Activated CD4-positive, CD25-positive, alpha-beta regulatory T cell treated with anti-CD3 and anti-CD28 coated beads, Interleukin-2, amount 50 U/mL, for 16 hours (primary cell): ENCODE measurements around the gene SPOCK3.
"Not testable (repeated sequence)": the region's sequence is repeated elsewhere in the genome, so short reads cannot be mapped to it uniquely, and the experiment has no call there.

Source experiments
- DNase-seq: peaks from one replicate; pipeline ENCODE4 v3.0.0-alpha.2; 2020; ENCODE audit warnings: low read depth, low spot score

Gene SPOCK3

DNA sequence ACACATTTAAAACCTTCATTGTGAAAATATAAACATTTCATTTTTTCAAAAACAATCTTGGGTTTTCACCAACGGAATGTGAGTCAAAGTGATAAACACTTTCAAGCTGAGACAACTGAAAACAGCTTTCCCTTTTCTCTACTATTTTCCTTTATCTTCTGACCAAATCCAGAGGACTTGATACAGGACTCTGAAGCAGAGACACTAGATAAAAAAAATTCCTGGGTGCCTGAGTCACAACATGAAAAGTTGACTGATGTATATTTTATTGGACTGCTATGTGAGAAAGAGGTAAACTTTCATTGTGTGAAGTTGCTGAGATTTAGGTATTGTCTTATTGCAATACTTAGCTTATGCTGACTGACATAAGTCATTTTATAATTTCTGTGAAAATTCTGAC lies 411.2 kb downstream of the SPOCK3 start:
- DNase-seq, result no peak

DNA sequence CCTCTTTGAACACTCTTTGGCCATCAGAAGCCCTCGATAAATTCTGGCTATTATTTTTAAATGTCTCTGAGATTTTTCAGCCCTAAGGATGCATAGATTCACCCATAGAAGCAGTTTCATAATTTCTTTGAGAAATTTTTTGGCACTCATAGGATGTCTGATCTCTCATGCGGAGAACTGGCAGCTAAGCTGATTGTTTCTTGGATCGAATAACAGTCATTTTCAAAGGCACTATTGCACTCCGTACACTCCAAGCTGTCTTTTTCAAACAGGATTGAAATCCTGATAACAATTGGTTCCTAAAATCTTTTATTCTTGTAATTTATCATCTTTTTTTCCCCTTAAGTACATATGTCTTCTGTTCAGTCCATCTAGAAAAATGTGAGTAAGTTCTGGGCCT lies 411.9 kb downstream of the SPOCK3 start:
- DNase-seq, result no peak

DNA sequence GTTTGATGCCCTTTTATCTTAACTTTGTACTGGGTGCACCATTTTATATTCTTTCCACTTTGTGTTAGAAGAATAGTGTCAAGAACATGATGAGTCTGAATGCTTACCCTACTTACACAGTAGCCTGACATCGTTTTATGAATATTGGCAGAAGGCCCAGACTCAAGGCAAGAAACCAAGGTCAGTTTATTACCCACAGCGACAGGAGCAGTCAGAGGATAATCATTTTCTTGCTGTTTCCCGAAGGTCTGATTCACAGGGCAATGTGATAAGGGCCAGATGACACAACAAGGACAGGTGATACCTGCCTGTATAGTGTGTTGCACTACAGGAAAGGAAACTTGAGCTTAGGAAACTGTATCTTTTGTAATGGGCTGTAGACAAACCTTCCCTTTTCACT lies 417.4 kb downstream of the SPOCK3 start:
- no peak for DNase-seq

DNA sequence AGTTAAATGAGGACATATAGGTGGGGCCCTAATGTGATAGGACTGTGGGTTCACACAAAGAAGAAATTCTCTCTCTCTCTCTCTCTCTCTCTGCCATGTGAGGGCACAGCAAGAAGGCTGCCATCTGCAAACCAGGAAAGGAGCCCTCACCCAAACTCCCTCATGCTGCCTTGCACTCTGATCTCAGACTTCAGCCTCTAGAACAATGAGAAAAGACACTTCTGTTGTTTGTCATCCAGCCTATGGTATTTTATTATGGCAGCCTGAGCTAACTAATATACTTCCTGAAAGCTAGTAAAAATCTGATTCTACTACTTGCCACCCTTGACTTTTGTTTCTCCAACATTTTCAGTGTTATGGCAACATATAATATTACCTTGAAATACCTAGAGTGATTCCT lies 425.9 kb downstream of the SPOCK3 start:
- no peak for DNase-seq

DNA sequence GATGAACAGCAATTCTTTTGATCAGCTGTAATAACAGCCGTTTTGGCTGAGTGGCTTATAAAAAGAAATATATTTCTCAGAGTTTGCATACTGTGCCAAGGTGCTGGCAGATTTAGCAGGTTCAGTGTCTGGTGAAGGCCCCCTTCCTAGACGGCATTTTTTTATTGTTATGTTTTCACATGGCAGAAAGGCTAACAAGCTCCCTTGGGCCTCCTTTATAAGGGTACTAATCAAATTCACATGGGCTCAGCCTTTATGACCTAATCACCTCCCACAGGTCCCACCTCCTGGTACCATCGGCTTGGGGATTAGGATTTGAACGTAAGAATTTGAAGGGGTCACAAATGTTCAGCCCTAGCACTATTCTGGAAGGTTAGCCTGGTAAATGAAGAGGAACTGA lies 431.9 kb downstream of the SPOCK3 start:
- DNase-seq, result no peak

DNA sequence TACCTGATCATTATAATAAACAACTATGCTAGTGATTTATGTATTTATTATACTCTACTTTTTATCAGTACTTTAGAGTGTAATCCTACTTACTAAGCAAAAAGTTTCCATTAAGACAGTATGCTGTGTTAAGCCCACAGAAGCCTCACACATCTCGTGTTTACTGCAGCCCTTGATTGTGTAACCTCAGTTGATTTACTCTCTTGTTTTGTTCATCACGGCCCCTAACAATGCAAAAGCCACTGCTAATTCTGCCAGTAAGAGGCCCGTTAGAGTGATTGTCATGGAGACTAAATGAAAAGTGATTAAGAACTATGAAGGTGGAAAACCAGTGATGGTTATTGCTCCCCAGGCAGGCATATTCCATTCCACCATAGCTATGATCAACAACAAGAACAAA lies 436.2 kb downstream of the SPOCK3 start:
- DNase-seq, result no peak

DNA sequence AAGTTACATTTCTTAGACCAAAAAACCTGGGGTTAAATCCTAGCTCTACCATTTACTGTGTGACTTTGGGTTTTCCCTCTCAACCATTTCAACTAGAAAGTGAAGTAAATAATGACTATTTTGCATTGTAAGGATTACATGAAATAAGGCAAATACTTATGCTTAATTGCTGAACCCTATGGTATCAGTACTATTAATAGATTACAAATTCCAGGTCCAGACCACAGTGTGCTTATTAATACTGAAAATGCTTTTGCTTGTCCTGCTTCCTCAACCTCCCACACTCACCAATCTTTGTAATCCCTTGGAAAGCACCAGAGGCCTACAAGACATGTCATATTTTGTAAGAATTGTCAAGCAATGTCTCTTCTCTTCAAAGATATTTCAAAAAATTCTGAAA lies 456.5 kb downstream of the SPOCK3 start:
- DNase-seq, result no peak

DNA sequence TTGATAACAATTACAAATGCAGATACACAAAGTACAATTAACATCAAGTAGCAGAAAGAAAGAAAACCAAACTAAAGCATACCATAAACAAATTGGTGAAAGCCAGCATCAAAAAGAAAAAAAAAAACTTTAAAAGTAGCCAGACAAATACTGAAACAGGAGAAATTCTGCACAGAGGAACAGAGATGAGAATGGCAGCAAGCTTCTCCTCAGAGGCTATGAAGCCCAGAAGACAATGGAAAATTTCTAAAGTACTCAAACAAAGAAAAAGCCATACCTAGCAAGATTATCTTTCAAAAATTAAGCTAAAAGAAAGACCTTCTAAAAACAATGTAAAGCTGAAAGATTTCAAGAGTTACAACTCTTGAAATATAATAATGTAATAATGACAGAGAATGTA lies 471.3 kb downstream of the SPOCK3 start:
- no peak for DNase-seq

DNA sequence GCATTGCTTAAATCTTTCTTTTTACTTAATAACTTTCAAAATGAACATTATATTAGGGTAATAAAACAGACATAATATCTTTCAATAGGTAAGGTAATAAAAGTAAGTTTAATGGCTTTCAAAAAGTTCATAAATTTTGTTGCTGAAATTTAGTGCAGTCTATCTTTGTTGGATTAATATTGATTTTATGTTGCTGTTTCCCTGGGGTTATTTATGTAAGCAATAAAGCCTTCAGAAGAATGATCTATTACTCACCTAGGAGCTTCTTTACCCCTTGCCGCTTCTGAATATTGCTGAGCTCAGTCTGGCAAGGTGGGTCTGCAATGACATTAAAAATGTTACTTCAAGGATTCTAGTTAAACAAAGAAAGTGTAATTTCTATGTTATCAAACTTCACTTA lies 492.6 kb downstream of the SPOCK3 start:
- no peak for DNase-seq

DNA sequence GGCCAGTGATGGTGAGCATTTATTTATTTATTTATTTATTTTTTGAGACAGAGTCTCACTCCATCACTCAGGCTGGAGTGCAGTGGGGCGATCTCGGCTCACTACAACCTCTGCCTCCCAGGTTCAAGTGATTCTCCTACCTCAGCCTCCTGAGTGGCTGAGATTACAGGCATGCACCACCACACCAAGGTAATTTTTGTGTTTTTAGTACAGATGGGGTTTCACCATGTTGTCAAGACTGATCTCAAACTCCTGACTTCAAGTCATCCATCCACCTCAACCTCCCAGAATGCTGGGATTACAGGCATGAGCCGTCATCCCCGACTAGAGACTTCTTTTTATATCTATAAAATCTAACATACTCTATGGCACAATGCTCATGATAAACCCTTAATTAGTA lies 495.1 kb downstream of the SPOCK3 start:
- DNase-seq, result not testable (repeated sequence)

DNA sequence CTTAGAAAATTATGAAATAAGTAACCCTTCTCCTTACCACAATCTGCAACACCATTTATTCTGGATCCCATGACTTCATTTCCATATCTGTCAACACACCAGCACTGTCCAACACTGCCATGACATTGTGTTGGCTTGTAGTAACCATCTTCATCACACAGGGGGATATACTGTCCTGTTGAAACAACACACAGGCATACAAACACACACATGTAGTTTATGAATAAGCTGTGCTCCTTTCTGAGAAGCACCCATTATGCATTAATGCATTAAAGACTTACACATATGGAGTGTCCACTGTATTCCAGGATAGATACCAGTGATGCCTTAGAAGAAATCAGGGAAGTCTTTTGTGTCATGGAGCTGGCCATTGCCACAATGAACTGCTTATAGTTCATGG lies 496.9 kb downstream of the SPOCK3 start:
- DNase-seq, result no peak

DNA sequence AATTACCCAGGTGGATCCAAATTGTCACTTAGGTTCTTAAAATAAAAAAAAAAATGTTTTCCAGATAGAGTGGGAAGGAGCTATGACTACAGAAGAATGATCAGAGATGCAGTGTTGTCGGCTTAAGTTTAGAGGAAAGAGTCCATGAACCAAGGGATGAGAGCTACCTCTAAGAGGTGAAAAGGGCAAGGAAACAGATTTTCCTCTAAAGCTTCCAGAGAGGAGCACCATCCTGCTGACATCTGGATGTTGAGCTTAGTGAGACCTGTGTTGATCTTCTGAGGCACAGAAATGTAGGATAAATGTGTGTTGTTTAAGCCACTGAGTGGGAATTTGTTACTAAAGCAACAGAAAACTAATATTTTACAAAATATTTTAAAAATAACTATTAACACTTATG lies 498.7 kb downstream of the SPOCK3 start:
- DNase-seq, result no peak

DNA sequence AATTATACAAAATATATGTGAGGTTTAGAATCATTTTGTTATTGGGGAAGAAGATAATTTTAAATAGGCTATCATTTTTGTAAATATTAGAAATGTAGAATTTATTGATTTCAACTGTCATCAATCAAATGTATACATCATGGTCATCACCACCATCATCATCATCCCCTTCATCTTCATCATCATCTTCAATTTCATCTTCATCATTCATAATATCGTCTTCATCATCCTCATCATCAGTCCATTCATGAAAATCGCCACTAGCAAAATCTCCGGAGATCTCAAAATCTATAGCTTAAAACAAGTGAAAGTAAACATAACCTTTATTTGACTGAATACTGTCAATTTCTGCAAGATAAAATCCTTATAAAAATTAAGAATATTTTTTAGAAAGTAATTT lies 499.5 kb downstream of the SPOCK3 start:
- no peak for DNase-seq

DNA sequence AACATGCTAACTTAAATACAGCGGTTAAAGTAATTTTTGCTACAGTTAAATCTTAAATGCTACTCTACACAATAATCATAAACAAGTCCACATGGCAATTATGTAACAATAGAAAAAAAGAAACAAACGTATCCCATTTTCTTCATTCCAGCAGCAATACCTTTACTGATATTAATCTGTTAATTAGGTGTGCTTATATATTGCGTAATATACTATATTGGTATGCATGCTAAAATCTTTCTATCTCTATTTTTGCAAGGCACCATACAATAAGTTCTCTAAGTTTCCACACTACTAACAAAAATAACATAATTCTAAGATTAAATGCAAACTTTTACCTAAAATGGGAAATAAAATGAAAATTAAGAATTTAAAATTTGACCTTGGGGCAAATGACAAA lies 500.6 kb downstream of the SPOCK3 start:
- no peak for DNase-seq

DNA sequence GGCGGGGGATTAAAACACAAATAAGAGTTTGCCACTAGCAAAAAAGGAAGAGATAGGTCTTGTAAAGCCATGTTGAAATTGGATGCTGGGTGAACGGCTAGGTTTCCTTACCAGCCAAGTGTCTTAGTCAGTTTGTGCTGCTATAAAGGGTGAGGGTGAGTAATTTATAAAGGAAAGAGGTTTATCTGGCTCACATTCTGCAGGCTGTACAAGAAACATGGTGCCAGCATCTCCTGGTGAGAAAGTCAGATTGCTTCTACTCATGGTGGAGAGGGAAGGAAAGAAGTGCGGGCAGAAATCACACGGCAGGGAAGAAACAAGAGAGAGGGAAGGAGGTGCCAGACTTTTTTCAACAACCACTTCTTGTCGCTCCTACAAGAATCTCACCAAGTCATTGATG lies 507.5 kb downstream of the SPOCK3 start:
- no peak for DNase-seq

DNA sequence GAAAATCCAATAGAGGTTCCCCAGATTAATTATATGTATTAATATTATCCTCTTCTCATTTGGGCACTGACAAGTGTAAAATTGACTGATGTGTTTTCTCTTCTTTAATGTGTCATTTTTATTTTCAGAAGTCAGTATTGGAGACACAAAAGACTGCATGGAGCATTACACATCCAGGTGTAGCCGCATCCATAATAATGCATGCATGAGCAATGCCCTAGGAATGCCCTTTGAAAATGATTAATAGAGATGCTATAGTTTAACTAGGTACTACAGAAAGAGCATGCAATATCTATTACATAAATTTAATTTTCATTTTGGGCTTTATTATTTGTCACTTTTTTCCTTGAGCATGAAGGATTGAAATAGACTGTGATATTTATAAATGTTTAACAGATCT lies 509.9 kb downstream of the SPOCK3 start:
- DNase-seq, result no peak

DNA sequence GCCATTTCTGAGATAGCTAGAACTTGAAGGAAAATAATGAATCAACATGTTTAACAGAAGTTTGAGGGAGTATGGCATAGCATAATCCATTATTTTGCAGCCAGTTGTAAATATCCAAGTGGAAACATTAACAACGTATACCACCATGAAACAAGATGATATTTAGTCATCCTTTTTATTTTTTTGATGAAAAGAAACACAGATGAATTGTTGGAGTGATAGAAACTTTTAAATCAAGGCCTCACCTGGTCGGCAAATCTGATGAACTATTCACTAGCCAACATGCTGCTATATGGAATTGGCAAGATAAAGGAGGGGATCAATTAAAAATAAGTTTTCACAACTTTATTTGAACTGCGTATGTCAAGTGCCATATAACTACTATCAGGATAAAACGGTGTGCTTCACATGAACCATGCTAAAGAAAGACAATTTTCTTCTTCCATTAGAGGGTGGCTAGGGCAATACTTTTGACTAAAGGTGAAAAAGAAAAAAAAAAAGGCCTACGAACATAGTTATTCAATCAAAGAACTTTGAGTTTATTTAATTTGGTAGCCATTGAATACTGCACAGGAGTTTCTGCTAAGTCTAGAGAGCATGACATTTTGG lies 510.7 kb downstream of the SPOCK3 start:
- DNase-seq, result no peak

DNA sequence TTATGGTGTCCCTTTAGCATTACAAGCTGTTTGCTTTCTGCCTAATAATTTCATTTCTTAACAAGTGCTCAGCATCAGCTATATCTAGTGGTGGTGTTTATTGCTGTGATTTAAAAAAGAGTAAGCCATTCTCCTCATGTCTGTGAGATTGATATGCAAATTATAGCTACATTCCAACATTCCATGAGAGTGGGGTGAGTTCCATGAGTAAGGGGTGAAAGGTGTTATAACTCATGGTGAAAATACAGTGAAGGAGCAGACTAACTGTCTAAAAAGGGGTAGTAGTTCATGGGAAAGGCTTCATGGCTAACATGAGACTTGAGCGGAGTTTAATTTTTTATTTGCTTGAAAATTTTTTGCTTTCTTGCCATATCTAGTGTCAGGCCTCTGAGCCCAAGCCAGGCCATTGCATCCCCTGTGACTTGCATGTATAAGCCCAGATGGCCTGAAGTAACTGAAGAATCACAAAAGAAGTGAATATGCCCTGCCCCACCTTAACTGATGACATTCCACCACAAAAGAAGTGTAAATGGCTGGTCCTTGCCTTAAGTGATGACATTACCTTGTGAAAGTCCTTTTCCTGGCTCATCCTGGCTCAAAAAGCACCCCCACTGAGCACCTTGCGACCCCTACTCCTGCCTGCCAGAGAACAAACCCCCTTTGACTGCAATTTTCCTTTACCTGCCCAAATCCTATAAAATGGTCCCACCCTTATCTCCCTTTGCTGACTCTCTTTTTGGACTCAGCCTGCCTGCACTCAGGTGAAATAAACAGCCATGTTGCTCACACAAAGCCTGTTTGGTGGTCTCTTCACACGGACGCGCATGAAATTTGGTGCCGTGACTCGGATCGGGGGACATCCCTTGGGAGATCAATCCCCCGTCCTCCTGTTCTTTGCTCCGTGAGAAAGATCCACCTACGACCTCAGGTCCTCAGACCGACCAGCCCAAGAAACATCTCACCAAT lies 518.3 kb downstream of the SPOCK3 start:
- DNase-seq, result not testable (repeated sequence)

DNA sequence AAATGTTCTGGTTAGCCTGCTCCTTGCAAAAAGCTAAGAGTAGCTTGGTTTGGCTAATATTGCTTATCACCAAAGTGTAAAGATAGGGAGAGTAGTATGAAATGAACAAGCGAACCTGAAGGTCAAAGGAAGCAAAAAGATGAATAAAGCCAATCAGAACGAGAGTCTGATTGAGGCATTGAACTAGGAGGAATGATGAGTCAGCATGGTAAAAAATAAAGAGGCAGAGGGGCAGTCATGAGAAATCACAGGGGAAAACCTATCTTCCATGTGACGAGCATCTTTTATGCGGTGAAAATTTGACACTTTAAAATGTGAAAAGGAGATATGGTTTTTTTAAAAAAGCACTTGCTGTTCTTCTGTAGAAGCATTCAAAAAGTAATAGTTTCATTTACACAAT lies 533.7 kb downstream of the SPOCK3 start:
- DNase-seq, result no peak

DNA sequence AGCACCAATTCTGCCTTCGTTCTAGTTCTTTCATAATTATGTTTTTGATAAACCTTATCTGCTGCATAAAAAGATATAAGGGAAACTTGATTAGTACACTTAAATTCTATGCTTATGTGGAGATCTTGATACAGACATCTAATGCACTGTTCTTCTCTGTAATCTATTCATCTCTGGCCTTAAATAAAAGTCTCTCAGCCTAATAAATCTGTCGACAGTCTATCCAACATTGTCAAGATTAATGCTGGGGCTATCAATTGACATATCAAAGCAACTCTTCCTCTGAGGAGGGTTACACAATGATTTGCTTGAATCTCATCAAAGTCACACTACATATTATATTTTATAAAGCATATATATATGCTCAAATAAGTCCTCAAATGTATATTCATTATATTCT lies 545.5 kb downstream of the SPOCK3 start:
- DNase-seq, result no peak

DNA sequence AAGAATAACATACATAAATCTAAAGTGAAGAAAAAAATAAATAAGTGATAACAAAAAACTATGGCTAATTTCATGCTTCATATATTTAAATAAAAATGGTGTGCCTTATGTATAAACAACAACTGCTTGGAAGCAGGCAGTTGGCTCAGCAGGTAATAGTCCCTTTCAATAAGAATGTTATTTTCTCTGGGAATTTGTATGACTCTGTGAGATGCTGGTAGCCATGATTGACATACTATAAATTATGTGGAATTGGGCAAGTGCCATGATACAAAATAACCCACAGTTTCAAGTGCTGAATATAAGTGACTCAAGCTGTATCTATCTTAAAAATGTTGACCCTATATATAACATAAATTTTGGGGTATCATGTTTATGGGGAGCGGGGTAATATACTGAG lies 546.5 kb downstream of the SPOCK3 start:
- no peak for DNase-seq
